Astrocyte of the spinal cord (primary cell): ENCODE measurements around the gene CRIP2.

ENCODE experiments used
- DNase-seq: peaks from one replicate; pipeline ENCODE4 v3.0.0; 2011; ENCODE audit warnings: low read depth, low spot score
- H3K4me3 ChIP-seq: 2 replicates; pipeline ENCODE4 v1.5.1; 2011; ENCODE audit warnings: low read depth, mild to moderate bottlenecking, low read length, moderate library complexity
- in situ Hi-C: cut with HindIII; loops from 2 replicates; pipeline ENCODE4 v1.10.0; 2017; ENCODE audit warnings: low sequenced_read_pairs
- TF ChIP-seq, protein P1 (sequence below): IDR thresholded peaks from 2 replicates; pipeline ENCODE4 v1.5.1; 2012; ENCODE audit warnings: low read depth, mild to moderate bottlenecking, low read length, inconsistent platforms

CRIP2 gene

DNA sequence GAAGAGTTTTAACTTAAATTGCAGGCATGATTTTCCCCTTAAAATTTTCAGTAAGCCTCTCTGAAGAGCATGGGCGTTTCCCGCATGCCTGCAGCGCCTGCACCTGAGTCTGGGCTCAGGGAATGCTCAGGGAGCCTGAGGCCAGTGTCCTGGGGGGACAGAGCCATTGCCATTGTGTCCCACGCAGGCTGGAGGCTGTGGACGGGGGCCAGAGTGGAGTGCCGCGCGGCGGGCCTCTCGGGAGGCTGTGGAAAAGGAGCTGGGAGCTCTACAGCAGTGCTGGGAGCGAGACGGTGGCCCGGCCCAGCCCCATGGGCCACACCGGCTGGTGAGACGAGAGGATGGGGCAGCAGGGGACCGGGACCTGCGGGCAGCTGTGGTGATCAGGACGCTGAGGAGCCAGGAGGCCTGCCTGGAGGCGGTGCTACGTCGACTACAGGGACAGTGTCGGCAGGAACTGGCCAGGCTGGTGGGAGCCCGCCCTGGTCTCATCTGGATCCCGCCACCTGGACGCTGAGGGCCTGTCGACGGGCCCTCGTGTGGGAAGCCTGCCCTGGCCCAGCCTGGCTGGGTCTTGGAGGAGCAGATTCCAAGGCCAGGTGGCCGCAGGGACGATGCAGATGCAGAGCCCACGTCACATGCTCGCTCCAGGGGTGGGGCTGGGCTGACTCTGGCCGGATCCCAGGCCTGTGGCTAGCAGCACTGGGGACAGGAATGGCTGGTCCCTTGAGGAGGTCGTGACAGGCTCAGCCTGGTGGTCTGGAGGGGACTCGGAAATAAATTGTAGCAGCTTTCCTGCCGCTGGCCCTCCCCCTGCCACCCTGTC is 24.0 kb downstream of the CRIP2 start:
- no peak overlapping the region for H3K4me3 ChIP-seq
- DNase-seq = no peak
- in situ Hi-C loops = no loop called here
- TF ChIP-seq, protein P1, sequence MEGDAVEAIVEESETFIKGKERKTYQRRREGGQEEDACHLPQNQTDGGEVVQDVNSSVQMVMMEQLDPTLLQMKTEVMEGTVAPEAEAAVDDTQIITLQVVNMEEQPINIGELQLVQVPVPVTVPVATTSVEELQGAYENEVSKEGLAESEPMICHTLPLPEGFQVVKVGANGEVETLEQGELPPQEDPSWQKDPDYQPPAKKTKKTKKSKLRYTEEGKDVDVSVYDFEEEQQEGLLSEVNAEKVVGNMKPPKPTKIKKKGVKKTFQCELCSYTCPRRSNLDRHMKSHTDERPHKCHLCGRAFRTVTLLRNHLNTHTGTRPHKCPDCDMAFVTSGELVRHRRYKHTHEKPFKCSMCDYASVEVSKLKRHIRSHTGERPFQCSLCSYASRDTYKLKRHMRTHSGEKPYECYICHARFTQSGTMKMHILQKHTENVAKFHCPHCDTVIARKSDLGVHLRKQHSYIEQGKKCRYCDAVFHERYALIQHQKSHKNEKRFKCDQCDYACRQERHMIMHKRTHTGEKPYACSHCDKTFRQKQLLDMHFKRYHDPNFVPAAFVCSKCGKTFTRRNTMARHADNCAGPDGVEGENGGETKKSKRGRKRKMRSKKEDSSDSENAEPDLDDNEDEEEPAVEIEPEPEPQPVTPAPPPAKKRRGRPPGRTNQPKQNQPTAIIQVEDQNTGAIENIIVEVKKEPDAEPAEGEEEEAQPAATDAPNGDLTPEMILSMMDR = no peak

GRCh38 chr14:105499256-105500035 is 24.8 kb downstream of the CRIP2 start:
- DNase-seq = no peak
- H3K4me3 ChIP-seq = no peak overlapping the region
- in situ Hi-C loops = no loop called here
- TF ChIP-seq, protein P1 = no peak

GRCh38 chr14:105500036-105500725 is 25.6 kb downstream of the CRIP2 start:
- DNase-seq = no peak
- H3K4me3 ChIP-seq = no peak overlapping the region
- in situ Hi-C loops = no loop called here
- TF ChIP-seq, protein P1 = no peak

GRCh38 chr14:105500726-105501101 is 26.1 kb downstream of the CRIP2 start:
- TF ChIP-seq, protein P1 = no peak
- in situ Hi-C loops = no loop called here
- DNase-seq = no peak
- H3K4me3 ChIP-seq = no peak overlapping the region

DNA sequence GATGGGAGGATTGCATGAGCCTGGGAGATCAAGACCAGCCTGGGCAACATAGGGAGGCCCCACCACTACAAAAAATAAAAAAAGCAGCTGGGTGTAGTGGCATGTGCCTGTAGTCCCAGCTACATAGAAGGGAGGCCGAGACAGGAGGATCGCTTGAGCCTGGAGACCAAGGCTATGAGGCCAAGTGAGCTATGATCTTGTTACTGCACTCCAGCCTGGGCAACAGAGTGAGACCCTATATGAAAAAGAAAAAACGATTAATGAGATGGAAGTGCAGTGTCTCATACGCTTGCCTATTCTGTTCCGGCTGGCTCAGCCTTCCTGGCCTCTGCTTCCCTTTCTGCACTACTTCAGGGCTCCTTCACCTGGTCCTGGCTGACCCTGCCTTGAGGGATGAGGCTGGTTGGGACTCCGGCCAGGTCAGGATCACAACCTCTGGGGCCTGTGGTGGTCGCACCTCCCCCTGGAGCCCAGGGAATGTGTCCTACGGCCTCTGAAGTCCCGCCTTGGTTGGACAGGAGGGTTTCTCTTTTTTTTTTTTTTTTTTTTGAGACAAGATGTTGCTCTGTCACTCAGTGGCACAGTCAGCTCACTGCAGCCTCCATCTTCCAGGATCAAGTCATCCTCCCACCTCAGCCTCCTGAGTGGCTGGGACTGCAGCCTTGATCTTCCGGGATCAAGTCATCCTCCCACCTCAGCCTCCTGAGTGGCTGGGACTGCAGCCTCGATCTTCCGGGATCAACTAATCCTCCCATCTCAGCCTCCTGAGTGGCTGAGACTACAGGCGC is 27.1 kb downstream of the CRIP2 start:
- no peak for DNase-seq
- H3K4me3 ChIP-seq = no peak overlapping the region
- TF ChIP-seq, protein P1 = no peak
- in situ Hi-C loops = no loop called here
